Measurements from ENCODE around the gene VRK3.

DNA sequence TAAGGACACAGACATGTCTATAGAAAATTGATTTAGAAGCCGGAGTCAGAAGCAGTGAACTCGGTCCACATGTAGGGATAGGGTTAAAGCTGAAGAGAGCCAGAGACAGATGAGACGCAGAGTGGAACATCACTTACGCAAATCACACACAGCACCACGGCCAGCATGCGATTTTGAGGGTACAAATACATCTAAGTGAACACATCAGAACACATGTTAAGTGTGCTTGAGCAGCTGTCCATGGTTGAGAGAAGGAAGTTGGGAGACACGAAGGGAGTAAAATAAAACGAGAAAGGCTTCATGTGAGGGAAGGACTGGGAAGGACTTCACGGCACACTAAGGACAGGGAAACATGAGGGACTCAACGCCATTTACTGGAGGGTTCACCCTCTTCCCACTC, 38.8 kb downstream of the VRK3 start:
- TF ChIP-seq EZH2 (IDR thresholded peaks at IDR 0.05; ENCODE audit: low read length, missing control alignments) = no peak
- TF ChIP-seq, protein P1, sequence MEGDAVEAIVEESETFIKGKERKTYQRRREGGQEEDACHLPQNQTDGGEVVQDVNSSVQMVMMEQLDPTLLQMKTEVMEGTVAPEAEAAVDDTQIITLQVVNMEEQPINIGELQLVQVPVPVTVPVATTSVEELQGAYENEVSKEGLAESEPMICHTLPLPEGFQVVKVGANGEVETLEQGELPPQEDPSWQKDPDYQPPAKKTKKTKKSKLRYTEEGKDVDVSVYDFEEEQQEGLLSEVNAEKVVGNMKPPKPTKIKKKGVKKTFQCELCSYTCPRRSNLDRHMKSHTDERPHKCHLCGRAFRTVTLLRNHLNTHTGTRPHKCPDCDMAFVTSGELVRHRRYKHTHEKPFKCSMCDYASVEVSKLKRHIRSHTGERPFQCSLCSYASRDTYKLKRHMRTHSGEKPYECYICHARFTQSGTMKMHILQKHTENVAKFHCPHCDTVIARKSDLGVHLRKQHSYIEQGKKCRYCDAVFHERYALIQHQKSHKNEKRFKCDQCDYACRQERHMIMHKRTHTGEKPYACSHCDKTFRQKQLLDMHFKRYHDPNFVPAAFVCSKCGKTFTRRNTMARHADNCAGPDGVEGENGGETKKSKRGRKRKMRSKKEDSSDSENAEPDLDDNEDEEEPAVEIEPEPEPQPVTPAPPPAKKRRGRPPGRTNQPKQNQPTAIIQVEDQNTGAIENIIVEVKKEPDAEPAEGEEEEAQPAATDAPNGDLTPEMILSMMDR (conservative IDR thresholded peaks at IDR 0.05 in 1 of 2, IDR thresholded peaks at IDR 0.05 in 1 of 2; ENCODE audit: low read depth in 1 of 2, low read length in 2 of 2) = no peak
